Transverse colon (tissue), 4 donors: ENCODE data around the gene WDR83. TPM values are rescaled to one million over a fixed set of nuclear protein-coding genes. Genes with fewer than 3 reads are reported as not detected.
"Not testable (repeated sequence)": the region's sequence is repeated elsewhere in the genome, so short reads cannot be mapped to it uniquely, and the experiment has no call there.

Experiments
- DNase-seq: peaks from one replicate; pipeline ENCODE4 v3.0.0-alpha.2; 2019
- H3K27ac ChIP-seq, 4 donors: fragments of 200-600 bp; sonication (generic); 2 replicates each; pipeline ENCODE4 v1.5.1; 2016 to 2018; ENCODE audit warnings: inconsistent platforms in 4 of 4
- H3K27me3 ChIP-seq: fragments of 200-600 bp; sonication (generic); 2 replicates; pipeline ENCODE4 v1.5.1; 2017; ENCODE audit warnings: inconsistent platforms
- H3K36me3 ChIP-seq, 4 donors: fragments of 200-600 bp; sonication (generic); 2 replicates each; pipeline ENCODE4 v1.5.1; 2017 to 2019; ENCODE audit warnings: inconsistent platforms in 4 of 4
- H3K4me1 ChIP-seq, 4 donors: fragments of 200-600 bp; sonication (generic); 2 replicates each; pipeline ENCODE4 v1.5.1; 2017 to 2020; ENCODE audit warnings: inconsistent platforms in 4 of 4
- H3K4me3 ChIP-seq, 4 donors: fragments of 200-600 bp; sonication (generic); 1 replicate in 1 of 4; 2 replicates in 3 of 4; pipeline versions ENCODE4 v1.5.1 to v1.6.1; 2017 to 2019; ENCODE audit warnings: inconsistent platforms in 4 of 4
- H3K9me3 ChIP-seq, 2 donors: fragments of 200-600 bp; sonication (generic); 2 replicates each; pipeline ENCODE4 v1.5.1; 2017 to 2019; ENCODE audit warnings: inconsistent platforms in 2 of 2
- CTCF ChIP-seq, 5 experiments: fragments of 200-600 bp in 3 of 5; fragments of 450-650 bp in 2 of 5; sonication (generic) in 3 of 5; IDR thresholded peaks; 1 replicate in 2 of 5; 2 replicates in 3 of 5; pipeline ENCODE4 v1.5.1; 2016 to 2017; ENCODE audit warnings: antibody characterized with exemption in 5 of 5, inconsistent platforms in 3 of 5, mild to moderate bottlenecking in 2 of 5, moderate library complexity in 1 of 5
- EP300 ChIP-seq: sonication (generic); formaldehyde crosslinking; IDR thresholded peaks from one replicate; pipeline ENCODE4 v1.6.1; 2017; ENCODE audit warnings: antibody characterized with exemption, low read depth
- POLR2A ChIP-seq: fragments of 450-650 bp; IDR thresholded peaks from one replicate; pipeline ENCODE4 v1.6.1; 2016; ENCODE audit warnings: antibody characterized with exemption, mild to moderate bottlenecking, moderate library complexity
- POLR2AphosphoS5 ChIP-seq, 3 donors: sonication (generic); formaldehyde crosslinking; IDR thresholded peaks; one replicate each; pipeline ENCODE4 v1.6.1; 2016; ENCODE audit warnings: antibody characterized with exemption in 3 of 3
- WGBS, 2 donors: methylation state at CpG; one replicate each; pipeline ENCODE4 v1.1.5; 2018; ENCODE audit warnings: low coverage in 1 of 2; 5-methylcytosine and 5-hydroxymethylcytosine counted together
- in situ Hi-C, 4 donors: fragments of 200-750 bp; cut with MboI; loops; one replicate each; pipeline versions ENCODE4 v1.15.0 to v1.15.1; 2017; ENCODE audit warnings: low sequenced_read_pairs in 3 of 4, low pct_ligation_motif_present in 1 of 4, low pct_unique_long_range_greater_than_20kb in 1 of 4
- intact Hi-C: fragments of 100-400 bp; cut with DNase I; formaldehyde crosslinking; loops from one replicate; pipeline ENCODE4 v1.15.1; 2023; ENCODE audit warnings: low total_unique reads
- total RNA-seq, 4 donors: library from RNA; depleted of rRNA; stranded (reverse); fragments of >200 nt; gene quantifications; one replicate each; pipeline ENCODE4 v1.1.0, GENCODE V29; 2016

Gene WDR83
- total RNA-seq, 4 donors from 2014 or later = 7.6 to 36.3 (median 9.4) TPM; not detected in 1

- in situ Hi-C loops = no loop called here
- peaks cover 0 to 19% (median 12%) of the 10 kb centered on the region in 4 donors for H3K4me1 ChIP-seq
- TF ChIP-seq EP300 = no peak
- no peak for TF ChIP-seq CTCF (IDR thresholded peaks at IDR 0.05)
- TF ChIP-seq POLR2A = no peak
- no peak for TF ChIP-seq POLR2AphosphoS5 (IDR thresholded peaks at IDR 0.05)
- 56% methylated on average over 2 of the region's 2 CpGs; no CpG with 5 or more reads in 1 of the 2 donors for WGBS, 2 donors
- H3K36me3 ChIP-seq = no peaks in the 10 kb centered on the region
- no peak for DNase-seq
- no peak overlapping the region for H3K27ac ChIP-seq
- no peaks in the 10 kb centered on the region for H3K27me3 ChIP-seq
- no peaks in the 10 kb centered on the region for H3K9me3 ChIP-seq
- no peak overlapping the region for H3K4me3 ChIP-seq
- intact Hi-C loops = no loop called here
These were observed 28.5 kb downstream of the WDR83 start for GRCh38 chr19:12695096-12695495.

GRCh38 chr19:12695514-12695913 is 28.9 kb downstream of the WDR83 start:
- H3K27me3 ChIP-seq = no peaks in the 10 kb centered on the region
- H3K27ac ChIP-seq = no peak overlapping the region
- TF ChIP-seq CTCF (IDR thresholded peaks at IDR 0.05) (no peak), POLR2A (no peak), POLR2AphosphoS5 (IDR thresholded peaks at IDR 0.05) (no peak), EP300 (no peak)
- 36% methylated on average over 1 of the region's 1 CpG; no CpG with 5 or more reads in 1 of the 2 donors for WGBS, 2 donors
- H3K36me3 ChIP-seq = no peaks in the 10 kb centered on the region
- DNase-seq = no peak
- H3K4me1 ChIP-seq = peaks cover 0 to 19% (median 12%) of the 10 kb centered on the region in 4 donors
- in situ Hi-C loops (no loop called here), intact Hi-C loops (no loop called here)
- H3K9me3 ChIP-seq = no peaks in the 10 kb centered on the region
- peak overlapping the region in 3 of 4 donors; percentile 63 to 91 (median 77) for H3K4me3 ChIP-seq

- intact Hi-C loops (no loop called here), in situ Hi-C loops (no loop called here)
- no peaks in the 10 kb centered on the region for H3K9me3 ChIP-seq
- TF ChIP-seq POLR2A (no peak), EP300 (no peak), POLR2AphosphoS5 (IDR thresholded peaks at IDR 0.05) (no peak), CTCF (IDR thresholded peaks at IDR 0.05) (no peak)
- peaks cover 0 to 19% (median 12%) of the 10 kb centered on the region in 4 donors for H3K4me1 ChIP-seq
- no peak for DNase-seq
- 4% methylated on average over 28 of the region's 36 CpGs; no CpG with 5 or more reads in 1 of the 2 donors for WGBS, 2 donors
- no peaks in the 10 kb centered on the region for H3K27me3 ChIP-seq
- H3K27ac ChIP-seq = peak overlapping the region; percentile 80 to 97 (median 88)
- H3K36me3 ChIP-seq = peaks cover 0 to 4% (median under 1%) of the 10 kb centered on the region in 4 donors
- H3K4me3 ChIP-seq = peak overlapping the region; percentile 63 to 91 (median 81)
These were observed 29.4 kb downstream of the WDR83 start for GRCh38 chr19:12695997-12696365.

DNA sequence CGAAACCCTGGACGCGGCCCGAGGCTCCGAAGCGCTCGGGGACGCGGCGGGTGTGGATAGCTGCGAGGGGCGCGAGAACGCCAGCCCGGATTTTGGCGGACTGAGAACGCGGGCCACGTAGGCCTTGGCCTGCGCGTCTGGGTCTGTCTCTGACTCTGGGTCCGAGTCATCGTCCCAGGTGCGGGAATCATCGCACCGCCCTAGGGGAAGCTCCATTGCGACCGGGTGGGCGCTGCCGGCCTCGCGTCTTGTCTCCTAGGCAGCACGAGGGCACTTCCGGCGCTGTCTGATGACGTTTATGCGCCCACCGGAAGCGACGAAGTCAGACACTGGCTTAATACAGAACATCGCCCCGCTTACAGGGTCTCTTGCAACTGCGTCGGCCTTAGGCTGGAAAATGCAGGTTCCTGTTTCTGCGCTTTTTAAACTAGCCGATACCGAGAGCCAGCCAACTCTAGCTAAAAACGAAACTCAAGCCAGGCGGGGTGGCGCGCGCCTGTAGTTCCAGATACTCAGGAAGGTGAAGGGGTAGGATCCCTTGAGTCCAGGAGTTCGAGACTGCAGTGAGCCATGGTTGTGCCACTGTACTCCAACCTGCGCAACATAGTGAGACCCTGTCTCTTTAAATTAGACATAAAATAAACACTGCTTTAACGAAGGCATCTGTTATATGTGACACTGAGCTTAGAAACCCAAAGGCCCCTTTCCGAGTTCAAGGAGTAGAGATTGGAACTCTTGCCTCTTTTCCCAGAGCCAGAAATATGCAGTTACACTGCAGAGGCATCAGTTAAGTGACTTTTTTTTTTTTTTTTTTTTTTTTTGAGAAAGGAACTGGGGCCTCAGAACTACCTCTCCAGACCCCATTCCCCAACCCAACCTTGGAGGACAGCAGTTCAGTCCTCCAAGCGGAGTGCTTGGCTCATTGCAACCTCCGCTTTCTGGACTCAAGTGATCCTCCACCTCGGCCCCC is 30.0 kb downstream of the WDR83 start, which contains the start of gene FBXW9:
Gene FBXW9 (minus strand): TSS at position 266 of the 970 bp plus-strand sequence. CDS start 50 bp downstream, at position 216.
- no peaks in the 10 kb centered on the region for H3K9me3 ChIP-seq
- H3K4me3 ChIP-seq = peak within 1 kb of the TSS; percentile 63 to 91 (median 81)
- H3K27ac ChIP-seq = peak within 1 kb of the TSS; percentile 80 to 97 (median 88)
- in situ Hi-C loops = no loop called here
- intact Hi-C loops = no loop called here
- H3K27me3 ChIP-seq = no peaks in the 10 kb centered on the region
- H3K4me1 ChIP-seq = peaks cover 0 to 19% (median 12%) of the 10 kb centered on the region in 4 donors
- 6 to 15% methylated on average over 3 to 54 of the region's 59 CpGs for WGBS, 2 donors
- H3K36me3 ChIP-seq = peaks cover 0 to 10% (median 3%) of the 10 kb centered on the region in 4 donors
- peak; percentile 97 for DNase-seq
- TF ChIP-seq EP300 (no peak), POLR2AphosphoS5 (IDR thresholded peaks at IDR 0.05) (peak; percentile 84 to 93 (median 91)), POLR2A (peak; percentile 76)

DNA sequence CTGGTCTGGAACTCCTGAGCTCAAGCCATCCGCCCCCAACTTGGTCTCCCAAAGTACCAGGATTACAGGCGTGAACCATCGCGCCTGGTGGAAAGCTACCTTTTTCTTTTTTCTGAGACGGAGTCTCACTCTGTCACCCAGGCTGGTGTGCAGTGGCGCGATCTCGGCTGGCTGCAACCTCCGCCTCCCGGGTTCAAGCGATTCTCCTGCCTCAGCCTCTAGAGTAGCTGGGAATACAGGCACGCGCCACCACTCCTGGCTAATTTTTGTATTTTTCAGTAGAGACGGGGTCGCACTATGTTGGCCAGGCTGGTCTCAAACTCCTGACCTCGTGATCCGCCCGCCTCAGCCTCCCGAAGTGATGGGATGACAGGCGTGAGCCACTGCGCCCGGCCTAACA is 30.8 kb downstream of the WDR83 start:
- intact Hi-C loops, DNase-seq, H3K9me3 ChIP-seq, in situ Hi-C loops, H3K27me3 ChIP-seq, H3K4me3 ChIP-seq: not testable (repeated sequence)
- H3K4me1 ChIP-seq = peaks cover 0 to 19% (median 12%) of the 10 kb centered on the region in 4 donors
- peak overlapping the region in 1 of 4 donors; percentile 97 for H3K27ac ChIP-seq
- WGBS, 2 donors = 97% methylated on average over 22 of the region's 22 CpGs; no CpG with 5 or more reads in 1 of the 2 donors
- peaks cover 0 to 18% (median 7%) of the 10 kb centered on the region in 4 donors for H3K36me3 ChIP-seq
